Measurements from ENCODE around the gene PARVA. TPM values are rescaled to one million over a fixed set of nuclear protein-coding genes. Genes with fewer than 3 reads are reported as not detected.
A peak's percentile ranks its signal among the peaks of the same experiment; 100 is the strongest.

PARVA gene
- total and polyA plus RNA-seq, 2 of the 4 experiments (the other 2 are of a cell fraction) = 65.2 to 80.2 TPM

DNA sequence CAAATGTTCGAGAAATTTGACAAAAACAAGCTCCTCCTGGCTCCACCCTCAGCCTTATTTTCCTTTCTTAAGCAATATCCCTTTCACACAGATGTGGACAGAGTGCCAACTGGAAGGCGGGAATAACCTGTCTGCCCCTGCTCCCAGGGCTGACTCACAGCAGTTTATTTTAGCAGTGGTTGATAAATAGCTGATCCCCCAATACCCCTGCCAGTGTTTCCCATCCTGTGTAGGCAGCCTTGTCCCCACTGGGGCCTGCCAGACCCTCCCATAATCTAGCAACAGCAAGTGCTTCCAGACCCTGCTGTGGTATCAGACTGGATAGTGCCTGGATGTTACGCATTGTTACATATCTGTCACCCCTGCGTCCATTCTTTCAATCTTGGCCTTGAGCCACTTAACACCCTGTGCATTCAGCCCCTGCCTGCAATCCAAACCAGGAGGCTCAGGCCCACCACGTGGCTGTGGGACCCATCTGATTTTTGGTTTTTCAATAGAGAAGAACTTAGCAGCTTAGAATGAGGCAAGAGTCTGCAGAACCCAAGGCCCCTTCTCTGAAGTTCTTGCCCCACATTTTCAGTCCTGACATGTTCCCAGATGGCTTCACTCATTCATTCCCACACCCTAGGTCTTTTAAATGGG is 53.7 kb downstream of the PARVA start:
- peaks cover 4% of the 10 kb centered on the region for H3K36me3 ChIP-seq (ENCODE audit: control insufficient read depth, insufficient read depth, low read length)
- H2BK5ac ChIP-seq (ENCODE audit: low read depth, low read length, poor library complexity, severe bottlenecking) = peak overlapping the region; percentile 84
- peak overlapping the region; percentile 59 for H4K5ac ChIP-seq (ENCODE audit: low read depth, low read length)
- DNase-seq = peak; percentile 91
- CTCF ChIA-PET = interaction anchor here (1.1 to 1.5 kb wide), 2 partner anchors 18 to 20 kb away, joined by 3 to 4 read pairs; no protein-coding TSS in a partner anchor
- no peaks in the 10 kb centered on the region for H3K27me3 ChIP-seq (ENCODE audit: control insufficient read depth, insufficient read depth, low read length)
- H4K20me1 ChIP-seq (ENCODE audit: insufficient read depth, low read length) = peaks cover 16% of the 10 kb centered on the region; the same call in 1 of the 2 replicates
- H3K4me2 ChIP-seq (ENCODE audit: low read depth, low read length) = peak overlapping the region; percentile 48
- H3K18ac ChIP-seq (ENCODE audit: low read depth, low read length) = peak overlapping the region; percentile 67
- H2BK15ac ChIP-seq (ENCODE audit: low read depth, low read length) = peak overlapping the region; percentile 50; the same call in 2 of the 3 replicates
- H3K9ac ChIP-seq (ENCODE audit: low read depth, low read length) = peak overlapping the region; percentile 29; the same call in 1 of the 2 replicates
- TF ChIP-seq POLR2A (IDR thresholded peaks at IDR 0.05; ENCODE audit: low read depth, low read length) (no peak), CHD1 (IDR thresholded peaks at IDR 0.05; ENCODE audit: low read depth, low read length) (no peak), FOS (IDR thresholded peaks at IDR 0.05; ENCODE audit: low read depth, low read length) (peak; percentile 57; the same call in 1 of the 2 replicates), BHLHE40 (IDR thresholded peaks at IDR 0.05; ENCODE audit: low read depth, low read length) (0 out of 2 replicates have a peak, but pooled peaks have one; percentile 7), CEBPB (IDR thresholded peaks at IDR 0.05; ENCODE audit: low read depth, low read length) (peak; percentile 94)
- peak overlapping the region; percentile 33 for H2AK9ac ChIP-seq (replicated peaks; ENCODE audit: low read depth, low read length, poor library complexity)
- peaks cover 40% of the 10 kb centered on the region for H3K4me1 ChIP-seq (ENCODE audit: control insufficient read depth, insufficient read depth, low read length)
- POLR2A ChIA-PET (ENCODE audit: unreplicated experiment) = no interaction called here
- H2AK5ac ChIP-seq (ENCODE audit: low read depth, low read length) = peak overlapping the region; percentile 93
- H3K79me1 ChIP-seq (ENCODE audit: low read depth in 1 of 2, low read length in 2 of 2) = peaks cover 43 to 85% of the 10 kb centered on the region in 2 experiments
- peaks cover 44% of the 10 kb centered on the region for H3K9me1 ChIP-seq (ENCODE audit: insufficient read depth, low read length)
- WGBS, 2 experiments (ENCODE audit: extremely low coverage in 2 of 2, insufficient read length in 1 of 2) = 60% methylated on average over 1 of the region's 5 CpGs; no CpG with 5 or more reads in 1 of the 2 experiments
- peak overlapping the region; percentile 92 for H3K14ac ChIP-seq (replicated peaks; ENCODE audit: low read depth, low read length)
- H3K4me3 ChIP-seq (ENCODE audit: insufficient read depth, low read depth, low read length) = no peak overlapping the region
- peak overlapping the region; percentile 40 for H3K56ac ChIP-seq (ENCODE audit: extremely low read depth, insufficient read depth, low read length)
- BruUV-seq (replicated peaks) = no TSS peak
- dilution Hi-C loops (cut with HindIII; ENCODE audit: low sequenced_read_pairs, unreplicated experiment) (no loop called here), in situ Hi-C loops (cut with MboI; ENCODE audit: low sequenced_read_pairs) (no loop called here), intact Hi-C loops (cut with micrococcal nuclease) (loop anchor here (5.0 kb wide), 1 partner anchor 144 kb away; no protein-coding TSS in a partner anchor)
- peak overlapping the region; percentile 90 for H3K4ac ChIP-seq (ENCODE audit: low read depth, low read length)
- peak overlapping the region; percentile 86 for H3K23ac ChIP-seq (ENCODE audit: low read depth, low read length)
- peak overlapping the region; percentile 71 for H3K27ac ChIP-seq (ENCODE audit: insufficient read depth, low read length)
- H2BK20ac ChIP-seq (ENCODE audit: low read depth, low read length) = peak overlapping the region; percentile 73
- peak overlapping the region; percentile 86 for H2BK120ac ChIP-seq (ENCODE audit: low read depth, low read length)
- H4K91ac ChIP-seq (ENCODE audit: insufficient read depth, low read depth, low read length) = peak overlapping the region; percentile 60
- peak overlapping the region; percentile 16 to 86 for H4K8ac ChIP-seq (ENCODE audit: low read depth in 2 of 2, low read length in 2 of 2)
- H2AFZ ChIP-seq (replicated peaks; ENCODE audit: low read length, poor library complexity) = no peak overlapping the region
- H3K9me3 ChIP-seq (ENCODE audit: control insufficient read depth, insufficient read depth, low read length) = no peaks in the 10 kb centered on the region
- peak; percentile 65 for ATAC-seq (ENCODE audit: low read depth)
